ENCODE results near the gene SNAPC5.

Gene SNAPC5, protein sequence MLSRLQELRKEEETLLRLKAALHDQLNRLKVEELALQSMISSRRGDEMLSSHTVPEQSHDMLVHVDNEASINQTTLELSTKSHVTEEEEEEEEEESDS

DNA sequence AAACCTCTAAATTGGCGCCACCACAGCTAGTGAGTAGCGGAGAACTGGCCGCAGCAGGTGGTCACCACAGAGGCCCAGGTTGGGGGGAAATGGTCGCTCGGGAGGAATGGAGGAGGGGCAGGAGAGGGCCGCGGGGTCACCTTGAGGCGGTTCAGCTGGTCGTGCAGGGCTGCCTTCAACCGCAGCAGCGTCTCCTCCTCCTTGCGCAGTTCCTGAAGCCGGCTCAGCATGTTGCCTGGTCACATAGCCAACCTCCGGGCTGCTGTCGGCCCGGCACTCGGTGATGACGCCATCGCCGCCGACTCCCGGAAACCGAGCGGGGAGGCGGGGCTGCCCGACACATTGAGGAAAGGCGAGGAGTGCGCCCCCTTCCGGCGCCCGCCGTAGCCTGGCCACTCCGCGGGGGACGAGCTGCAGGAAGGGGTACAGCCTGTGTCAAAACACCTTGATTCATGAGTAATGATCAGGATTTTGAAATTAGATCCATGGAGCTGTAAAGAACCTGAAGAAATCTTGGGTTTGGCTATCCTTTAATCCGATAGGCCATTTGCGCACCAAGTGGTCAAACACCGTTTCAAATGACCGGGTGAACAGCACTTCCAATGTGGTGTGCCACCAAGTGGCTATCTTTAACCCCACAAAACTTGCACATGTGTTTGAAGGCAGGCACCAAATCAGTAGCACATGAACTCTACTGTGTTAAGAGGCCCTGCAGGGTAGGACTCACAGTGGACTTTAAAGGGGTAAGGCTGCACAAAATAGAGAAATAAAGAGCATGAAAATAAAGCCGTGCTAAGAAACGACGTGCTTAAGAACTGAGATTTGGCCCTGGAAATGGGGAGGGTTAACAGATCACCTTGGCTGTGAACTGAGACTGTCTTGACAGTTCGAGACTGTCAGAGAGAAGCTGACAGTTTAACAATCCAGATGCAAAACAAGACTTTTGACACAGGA is at the start of gene SNAPC5:
Gene SNAPC5, minus strand, starts transcription at position 261 of the 954 bp plus-strand sequence. Its CDS starts 31 bp downstream, at position 230.
- peak; percentile 54 for DNase-seq (ENCODE audit: low read depth)
- peak within 1 kb of the TSS; percentile 88 for H3K4me3 ChIP-seq (ENCODE audit: control insufficient read depth, low read depth, low read length)
- TF ChIP-seq CTCF (IDR thresholded peaks at IDR 0.05; ENCODE audit: control insufficient read depth, insufficient read depth, low read depth, low read length, missing control alignments) = peak; percentile 97

GRCh38 chr15:66545255-66545654 is 47.7 kb upstream of the SNAPC5 start:
- H3K4me3 ChIP-seq (ENCODE audit: control insufficient read depth, low read depth, low read length) = no peak overlapping the region
- DNase-seq (ENCODE audit: low read depth) = no peak
- no peak for TF ChIP-seq CTCF (IDR thresholded peaks at IDR 0.05; ENCODE audit: control insufficient read depth, insufficient read depth, low read depth, low read length, missing control alignments)

DNA sequence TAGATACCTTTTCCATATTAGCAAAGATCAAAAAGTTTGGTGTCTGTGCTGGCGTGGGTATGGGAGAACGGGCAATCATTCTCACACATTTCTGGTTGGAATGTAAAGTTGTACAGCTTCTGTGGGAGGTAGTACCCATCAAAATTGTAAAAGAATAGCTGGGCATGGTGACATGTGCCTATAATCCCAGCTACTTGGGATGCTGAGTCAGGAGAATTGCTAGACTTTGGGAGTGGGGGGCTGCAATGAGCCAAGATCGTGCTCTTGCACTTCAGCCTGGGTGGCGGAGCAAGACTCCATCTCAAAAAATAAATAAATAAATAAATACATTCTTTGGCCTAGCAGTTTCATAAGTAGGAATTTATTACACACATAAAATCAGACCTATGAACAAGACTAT is 45.3 kb upstream of the SNAPC5 start:
- no peak overlapping the region for H3K4me3 ChIP-seq (ENCODE audit: control insufficient read depth, low read depth, low read length)
- no peak for DNase-seq (ENCODE audit: low read depth)
- TF ChIP-seq CTCF (IDR thresholded peaks at IDR 0.05; ENCODE audit: control insufficient read depth, insufficient read depth, low read depth, low read length, missing control alignments) = no peak

DNA sequence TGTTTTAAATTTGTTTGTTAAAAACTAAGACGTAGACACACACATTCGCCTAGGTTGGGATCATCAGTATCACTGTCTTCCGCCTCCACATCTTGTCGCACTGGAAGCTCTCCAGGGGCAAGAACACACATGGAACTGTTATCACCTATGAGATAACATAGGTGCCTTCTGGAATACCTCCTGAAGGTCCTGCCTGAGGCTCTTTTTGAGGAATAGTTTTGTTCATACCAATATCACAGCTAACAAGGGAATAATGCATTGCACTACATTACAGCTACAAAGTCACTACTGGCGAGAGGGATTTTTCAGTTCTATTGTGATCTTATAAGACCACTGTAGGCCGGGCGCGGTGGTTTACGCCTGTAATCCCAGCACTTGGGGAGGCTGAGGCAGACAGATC is 37.5 kb upstream of the SNAPC5 start:
- no peak for DNase-seq (ENCODE audit: low read depth)
- no peak overlapping the region for H3K4me3 ChIP-seq (ENCODE audit: control insufficient read depth, low read depth, low read length)
- no peak for TF ChIP-seq CTCF (IDR thresholded peaks at IDR 0.05; ENCODE audit: control insufficient read depth, insufficient read depth, low read depth, low read length, missing control alignments)

DNA sequence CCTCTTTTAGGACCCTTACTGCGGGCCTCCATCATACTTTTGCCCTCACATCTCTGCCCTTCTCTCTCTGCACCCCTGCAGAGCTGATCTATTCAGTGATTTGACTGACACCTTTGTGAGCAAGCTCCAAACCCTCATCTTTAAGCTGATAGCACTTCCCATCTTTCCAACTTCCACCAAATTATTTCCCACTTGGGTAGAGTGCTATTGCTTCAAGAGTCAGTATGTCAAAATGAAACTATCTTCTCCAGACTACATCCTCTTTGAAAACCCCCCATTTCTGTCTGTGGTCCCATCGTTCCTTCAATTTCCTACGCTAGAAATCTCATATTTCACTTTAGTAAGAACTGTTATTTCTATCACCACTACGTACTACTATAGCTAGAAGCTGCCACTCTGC is 27.3 kb upstream of the SNAPC5 start:
- DNase-seq (ENCODE audit: low read depth) = no peak
- TF ChIP-seq CTCF (IDR thresholded peaks at IDR 0.05; ENCODE audit: control insufficient read depth, insufficient read depth, low read depth, low read length, missing control alignments) = no peak
- no peak overlapping the region for H3K4me3 ChIP-seq (ENCODE audit: control insufficient read depth, low read depth, low read length)

- no peak overlapping the region for H3K4me3 ChIP-seq (ENCODE audit: control insufficient read depth, low read depth, low read length)
- TF ChIP-seq CTCF (IDR thresholded peaks at IDR 0.05; ENCODE audit: control insufficient read depth, insufficient read depth, low read depth, low read length, missing control alignments) = no peak
- DNase-seq (ENCODE audit: low read depth) = no peak
These were observed 26.4 kb upstream of the SNAPC5 start for GRCh38 chr15:66523926-66524325.

Measured in AG09309 (cell line).